ENCODE data around the gene OR5K1.

DNA sequence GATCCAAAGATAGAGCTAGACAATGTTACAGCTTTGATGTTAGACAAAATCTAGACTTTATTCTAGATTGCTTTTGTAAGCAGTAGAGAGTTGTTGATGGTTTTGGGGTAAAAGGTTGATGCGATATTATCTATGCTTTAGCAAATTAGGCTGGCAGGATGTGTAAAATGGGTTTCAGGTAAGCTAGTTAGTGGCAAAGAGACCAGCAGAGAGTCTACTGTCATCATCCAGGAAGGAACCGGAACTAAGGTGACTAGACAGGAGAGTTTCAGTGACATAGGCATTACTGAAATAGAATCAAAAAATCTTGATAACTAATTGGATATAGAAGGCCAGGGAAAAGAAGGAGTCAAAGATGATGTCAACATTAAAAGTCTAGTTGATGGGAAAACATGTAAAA, 45.6 kb downstream of the OR5K1 start:
- TF ChIP-seq, protein P1, sequence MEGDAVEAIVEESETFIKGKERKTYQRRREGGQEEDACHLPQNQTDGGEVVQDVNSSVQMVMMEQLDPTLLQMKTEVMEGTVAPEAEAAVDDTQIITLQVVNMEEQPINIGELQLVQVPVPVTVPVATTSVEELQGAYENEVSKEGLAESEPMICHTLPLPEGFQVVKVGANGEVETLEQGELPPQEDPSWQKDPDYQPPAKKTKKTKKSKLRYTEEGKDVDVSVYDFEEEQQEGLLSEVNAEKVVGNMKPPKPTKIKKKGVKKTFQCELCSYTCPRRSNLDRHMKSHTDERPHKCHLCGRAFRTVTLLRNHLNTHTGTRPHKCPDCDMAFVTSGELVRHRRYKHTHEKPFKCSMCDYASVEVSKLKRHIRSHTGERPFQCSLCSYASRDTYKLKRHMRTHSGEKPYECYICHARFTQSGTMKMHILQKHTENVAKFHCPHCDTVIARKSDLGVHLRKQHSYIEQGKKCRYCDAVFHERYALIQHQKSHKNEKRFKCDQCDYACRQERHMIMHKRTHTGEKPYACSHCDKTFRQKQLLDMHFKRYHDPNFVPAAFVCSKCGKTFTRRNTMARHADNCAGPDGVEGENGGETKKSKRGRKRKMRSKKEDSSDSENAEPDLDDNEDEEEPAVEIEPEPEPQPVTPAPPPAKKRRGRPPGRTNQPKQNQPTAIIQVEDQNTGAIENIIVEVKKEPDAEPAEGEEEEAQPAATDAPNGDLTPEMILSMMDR (IDR thresholded peaks at IDR 0.05) = no peak
- TF ChIP-seq POLR2A (IDR thresholded peaks at IDR 0.05) = no peak
